Endothelial cell of umbilical vein (primary cell): ENCODE results near the gene THUMPD2. TPM values are rescaled to one million over a fixed set of nuclear protein-coding genes. Genes with fewer than 3 reads are reported as not detected.

Source experiments
- BruUV-seq: library from RNA; stranded (reverse); fragments of 400-500 nt; replicated peaks from 2 replicates; lab custom pipeline; 2021; lab: Mats Ljungman, UMichigan
- CTCF ChIA-PET: fragments of 300-600, 350-600 bp; sonication (Branson Sonifier 250); formaldehyde crosslinking; loops from one replicate; lab custom pipeline; 2021; ENCODE audit warnings: antibody characterized with exemption, inconsistent platforms; lab: Charles Lee
- POLR2A ChIA-PET: fragments of 300-600, 350-600 bp; sonication (Branson Sonifier 250); formaldehyde crosslinking; loops from one replicate; lab custom pipeline; 2021; ENCODE audit warnings: antibody characterized with exemption, inconsistent platforms; lab: Charles Lee
- DNase-seq: peaks from one replicate; pipeline ENCODE4 v3.0.0-alpha.2; 2011; ENCODE audit warnings: low read depth, low spot score
- FAIRE-seq: peaks from 2 replicates; lab custom pipeline; 2011; peaks lifted over from hg19 to GRCh38; lab: Jason Lieb, UNC
- H2AFZ ChIP-seq: 2 replicates; pipeline ENCODE4 v1.6.0; 2012; ENCODE audit warnings: low read depth, low read length, control low read depth, inconsistent platforms
- H3K27ac ChIP-seq: 2 replicates; pipeline ENCODE4 v1.5.1; 2011; ENCODE audit warnings: low read depth, mild to moderate bottlenecking, control low read depth, low read length, moderate library complexity; ENCODE audit not compliant: insufficient read depth
- H3K27me3 ChIP-seq, 2 experiments: 2 replicates each; pipeline versions ENCODE4 v1.6.0 to v1.6.1; 2011; ENCODE audit warnings: low read length in 2 of 2, mixed read lengths in 1 of 2; ENCODE audit not compliant: control insufficient read depth in 2 of 2, insufficient read depth in 2 of 2
- H3K36me3 ChIP-seq, 2 experiments: 2 replicates in 1 of 2; 3 replicates in 1 of 2; pipeline ENCODE4 v1.5.1; 2011; ENCODE audit warnings: low read length in 2 of 2, mild to moderate bottlenecking in 1 of 2, moderate library complexity in 1 of 2; ENCODE audit not compliant: control insufficient read depth in 2 of 2, insufficient read depth in 2 of 2; ENCODE audit errors: extremely low read depth in 1 of 2
- H3K4me1 ChIP-seq: 3 replicates; pipeline ENCODE4 v1.5.1; 2011; ENCODE audit warnings: mild to moderate bottlenecking, low read length; ENCODE audit not compliant: control insufficient read depth, insufficient read depth; ENCODE audit errors: extremely low read depth
- H3K4me2 ChIP-seq: 2 replicates; pipeline ENCODE4 v1.6.1; 2011; ENCODE audit warnings: low read length, control low read depth, mixed read lengths; ENCODE audit not compliant: insufficient read depth
- H3K4me3 ChIP-seq, 3 experiments: fragments of 200-600 bp in 1 of 3; sonication (generic), shearing (Covaris generic) in 1 of 3; replicated peaks in 1 of 3; 2 replicates each; pipeline ENCODE4 v1.5.1; 2011 to 2016; ENCODE audit warnings: control low read depth in 3 of 3, low read length in 3 of 3, mild to moderate bottlenecking in 2 of 3, inconsistent platforms in 1 of 3, low read depth in 1 of 3, moderate library complexity in 1 of 3; ENCODE audit not compliant: insufficient read depth in 1 of 3
- H3K79me2 ChIP-seq: 2 replicates; pipeline ENCODE4 v1.6.0; 2012; ENCODE audit warnings: low read length, inconsistent platforms; ENCODE audit not compliant: control insufficient read depth, insufficient read depth
- H3K9ac ChIP-seq: replicated peaks from 2 replicates; pipeline ENCODE3; 2011; ENCODE audit warnings: low read length, control low read depth; ENCODE audit not compliant: insufficient read depth; ENCODE audit errors: extremely low read depth
- H3K9me1 ChIP-seq: replicated peaks from 3 replicates; pipeline ENCODE4 v1.6.0; 2011; ENCODE audit warnings: mild to moderate bottlenecking, low read length; ENCODE audit not compliant: control insufficient read depth, insufficient read depth; ENCODE audit errors: extremely low read depth
- H3K9me3 ChIP-seq: replicated peaks from 2 replicates; pipeline ENCODE4 v1.5.1; 2012; ENCODE audit warnings: low read length, inconsistent platforms; ENCODE audit not compliant: control insufficient read depth, insufficient read depth
- H4K20me1 ChIP-seq: replicated peaks from 2 replicates; pipeline ENCODE3; 2011; ENCODE audit warnings: mild to moderate bottlenecking, low read length; ENCODE audit not compliant: control insufficient read depth, insufficient read depth; ENCODE audit errors: extremely low read depth
- FOS ChIP-seq: IDR thresholded peaks from 2 replicates; pipeline ENCODE4 v1.6.1; 2011; ENCODE audit warnings: mild to moderate bottlenecking, low read length, moderate library complexity, borderline replicate concordance; ENCODE audit not compliant: insufficient read depth
- GATA2 ChIP-seq: IDR thresholded peaks from 2 replicates; pipeline ENCODE4 v1.7.0; 2011; ENCODE audit warnings: low read depth, mild to moderate bottlenecking, moderate library complexity, mixed read lengths, low read length; ENCODE audit not compliant: insufficient read length, insufficient read depth
- MAX ChIP-seq: IDR thresholded peaks from 2 replicates; pipeline ENCODE4 v1.6.1; 2011; ENCODE audit not compliant: insufficient read depth, insufficient read length
- POLR2A ChIP-seq: IDR thresholded peaks from 2 replicates; pipeline ENCODE4 v1.6.1; 2012; ENCODE audit warnings: low read depth, mild to moderate bottlenecking, control low read depth, low read length
- dilution Hi-C: fragments of 300-500 bp; cut with MboI; formaldehyde crosslinking; loops from one replicate; pipeline ENCODE4 v1.15.0; 2019; ENCODE audit warnings: low sequenced_read_pairs; ENCODE audit not compliant: extremely low pct_ligation_motif_present
- intact Hi-C: fragments of 100-400 bp; cut with micrococcal nuclease; formaldehyde crosslinking; loops from one replicate; pipeline ENCODE4 v1.10.0; 2022
- polyA plus RNA-seq, 4 experiments: library from polyadenylated mRNA; depleted of rRNA in 3 of 4; stranded (reverse) in 3 of 4; unstranded in 1 of 4; fragments of >200 nt; gene quantifications; 2 replicates each; pipeline versions ENCODE4 v1.2.1 to v1.2.3, GENCODE V29; 2011 to 2012; ENCODE audit warnings: missing spikeins in 1 of 4
- total RNA-seq: library from RNA; stranded (reverse); gene quantifications from 2 replicates; pipeline ENCODE4 v1.2.3, GENCODE V29; 2021

Gene THUMPD2
- total and polyA plus RNA-seq, 2 donors (not counting 3 experiments of a cell fraction or from before 2014, with no cell fraction given) = 4.3 to 8.2 TPM

- Histone ChIP-seq H3K4me1 (peaks cover 8% of the 10 kb centered on the region), H3K9me1 (no peaks in the 10 kb centered on the region), H4K20me1 (no peaks in the 10 kb centered on the region), H3K4me3 (no peak overlapping the region), H3K79me2 (peaks cover 55% of the 10 kb centered on the region), H3K27me3 (no peaks in the 10 kb centered on the region), H2AFZ (no peak overlapping the region), H3K27ac (no peak overlapping the region), H3K9ac (no peak overlapping the region), H3K4me2 (no peak overlapping the region), H3K9me3 (no peaks in the 10 kb centered on the region), H3K36me3 (peaks cover 2 to 3% of the 10 kb centered on the region in 2 experiments)
- ChIA-PET POLR2A (no interaction called here), CTCF (interaction anchor here (1.2 kb wide), 1 partner anchor 65 kb away, joined by 4 read pairs; no protein-coding TSS in a partner anchor)
- peak; percentile 23 for DNase-seq
- no peak for TF ChIP-seq POLR2A
- peak; percentile 30 for TF ChIP-seq FOS
- no peak for TF ChIP-seq GATA2
- BruUV-seq = no TSS peak
- intact Hi-C loops = no loop called here
- dilution Hi-C loops = no loop called here
- FAIRE-seq = no peak
Observed at GRCh38 chr2:39772086-39772811, 6.8 kb downstream of the THUMPD2 start.

- H3K27me3 ChIP-seq = no peaks in the 10 kb centered on the region
- no peaks in the 10 kb centered on the region for H3K4me1 ChIP-seq
- FAIRE-seq (no peak), DNase-seq (no peak)
- CTCF ChIA-PET = no interaction called here
- no peak overlapping the region for H3K9ac ChIP-seq
- intact Hi-C loops (no loop called here), dilution Hi-C loops (no loop called here)
- no peak overlapping the region for H3K4me3 ChIP-seq
- BruUV-seq = no TSS peak
- no peaks in the 10 kb centered on the region for H4K20me1 ChIP-seq
- H3K27ac ChIP-seq = no peak overlapping the region
- peaks cover 3 to 12% of the 10 kb centered on the region in 2 experiments for H3K36me3 ChIP-seq
- TF ChIP-seq MAX (no peak), POLR2A (no peak)
- no peaks in the 10 kb centered on the region for H3K9me3 ChIP-seq
- no peaks in the 10 kb centered on the region for H3K9me1 ChIP-seq
- H3K79me2 ChIP-seq = no peaks in the 10 kb centered on the region
- H3K4me2 ChIP-seq = no peak overlapping the region
- no peak overlapping the region for H2AFZ ChIP-seq
- POLR2A ChIA-PET = no interaction called here
Observed at GRCh38 chr2:39762448-39762847, 16.6 kb downstream of the THUMPD2 start.
